ENCODE measurements around the gene CDC42EP1. TPM values are rescaled to one million over a fixed set of nuclear protein-coding genes. Genes with fewer than 3 reads are reported as not detected.

The CDC42EP1 gene
- total and polyA plus RNA-seq, 2 donors (not counting 1 experiment from before 2014, with no cell fraction given), result 0.22 TPM; not detected in 1

- Histone ChIP-seq H3K4me3 (ENCODE audit: control extremely low read depth in 1 of 5, extremely low read depth in 1 of 5, insufficient read depth in 1 of 5, low read depth in 2 of 5, low read length in 4 of 5) (no peak overlapping the region), H4K20me1 (ENCODE audit: control insufficient read depth, insufficient read depth, low read length, poor library complexity, severe bottlenecking) (no peaks in the 10 kb centered on the region), H3K4me2 (replicated peaks; ENCODE audit: low read depth, low read length, poor library complexity, severe bottlenecking) (peak overlapping the region; percentile 12), H3K4me1 (ENCODE audit: control insufficient read depth in 2 of 2, insufficient read depth in 2 of 2, low read length in 2 of 2) (peaks cover 16 to 22% of the 10 kb centered on the region in 2 donors), H3K9ac (ENCODE audit: low read length) (no peak overlapping the region), H3K9me3 (ENCODE audit: control extremely low read depth in 1 of 3, control insufficient read depth in 2 of 3, insufficient read depth in 1 of 3, low read length in 2 of 3) (no peaks in the 10 kb centered on the region), H2AFZ (ENCODE audit: insufficient read depth, low read depth, low read length, poor library complexity, severe bottlenecking) (no peak overlapping the region), H3K36me3 (replicated peaks in 1 of 2; ENCODE audit: control extremely low read depth in 1 of 2, control insufficient read depth in 1 of 2, extremely low read depth in 1 of 2, insufficient read depth in 2 of 2, low read length in 1 of 2) (no peaks in the 10 kb centered on the region), H3K27me3 (replicated peaks in 1 of 4; ENCODE audit: control extremely low read depth in 1 of 4, control insufficient read depth in 3 of 4, insufficient read depth in 4 of 4, low read length in 3 of 4) (peaks cover 0 to 13% (median 2%) of the 10 kb centered on the region in 4 experiments), H3K79me2 (ENCODE audit: control insufficient read depth, insufficient read depth, low read length) (no peaks in the 10 kb centered on the region), H3K27ac (ENCODE audit: low read length in 2 of 2) (no peak overlapping the region)
- ATAC-seq (ENCODE audit: low read depth) (no peak), DNase-seq (no peak)
- POLR2A ChIA-PET, result no interaction called here
- Mint-ChIP-seq H3K4me3 (no peak overlapping the region), H3K4me1 (peaks cover 6% of the 10 kb centered on the region), H3K27me3 (peaks cover 29% of the 10 kb centered on the region), H3K27ac (no peak overlapping the region), H3K9me3 (ENCODE audit: insufficient read depth) (no peaks in the 10 kb centered on the region)
- CTCF ChIA-PET, result interaction anchor here (0.8 kb wide), 1 partner anchor 14 kb away, joined by 3 read pairs; no protein-coding TSS in a partner anchor
- intact Hi-C loops (cut with micrococcal nuclease), result no loop called here
- WGBS (ENCODE audit: insufficient coverage), result 21% methylated on average over 5 of the region's 9 CpGs
- TF ChIP-seq EZH2 (IDR thresholded peaks at IDR 0.05; ENCODE audit: borderline replicate concordance, insufficient read depth, low read depth, low read length, poor library complexity, severe bottlenecking) (no peak), CTCF (IDR thresholded peaks at IDR 0.05) (no peak)
Measured at GRCh38 chr22:37581504-37581903, 21.2 kb downstream of the CDC42EP1 start.

- Mint-ChIP-seq H3K4me3 (no peak overlapping the region), H3K27me3 (peaks cover 32% of the 10 kb centered on the region), H3K27ac (no peak overlapping the region), H3K9me3 (ENCODE audit: insufficient read depth) (no peaks in the 10 kb centered on the region), H3K4me1 (peaks cover 6% of the 10 kb centered on the region)
- H3K4me3 ChIP-seq (ENCODE audit: control extremely low read depth in 1 of 5, extremely low read depth in 1 of 5, insufficient read depth in 1 of 5, low read depth in 2 of 5, low read length in 4 of 5), result no peak overlapping the region
- peaks cover 0 to 13% (median 2%) of the 10 kb centered on the region in 4 experiments for H3K27me3 ChIP-seq (replicated peaks in 1 of 4; ENCODE audit: control extremely low read depth in 1 of 4, control insufficient read depth in 3 of 4, insufficient read depth in 4 of 4, low read length in 3 of 4)
- intact Hi-C loops (cut with micrococcal nuclease), result no loop called here
- no peak for ATAC-seq (ENCODE audit: low read depth)
- ChIA-PET CTCF (interaction anchor here (0.6 to 0.8 kb wide), 2 partner anchors 10 to 281 kb away, joined by 3 read pairs; no protein-coding TSS in a partner anchor), POLR2A (no interaction called here)
- H3K9ac ChIP-seq (ENCODE audit: low read length), result no peak overlapping the region
- no peaks in the 10 kb centered on the region for H4K20me1 ChIP-seq (ENCODE audit: control insufficient read depth, insufficient read depth, low read length, poor library complexity, severe bottlenecking)
- H3K4me1 ChIP-seq (ENCODE audit: control insufficient read depth in 2 of 2, insufficient read depth in 2 of 2, low read length in 2 of 2), result peaks cover 16 to 22% of the 10 kb centered on the region in 2 donors
- 93% methylated on average over 4 of the region's 4 CpGs for WGBS (ENCODE audit: insufficient coverage)
- TF ChIP-seq CTCF (IDR thresholded peaks at IDR 0.05) (no peak), EZH2 (IDR thresholded peaks at IDR 0.05; ENCODE audit: borderline replicate concordance, insufficient read depth, low read depth, low read length, poor library complexity, severe bottlenecking) (no peak)
- H3K27ac ChIP-seq (ENCODE audit: low read length in 2 of 2), result no peak overlapping the region
- no peak overlapping the region for H3K4me2 ChIP-seq (replicated peaks; ENCODE audit: low read depth, low read length, poor library complexity, severe bottlenecking)
- no peaks in the 10 kb centered on the region for H3K9me3 ChIP-seq (ENCODE audit: control extremely low read depth in 1 of 3, control insufficient read depth in 2 of 3, insufficient read depth in 1 of 3, low read length in 2 of 3)
- H3K36me3 ChIP-seq (replicated peaks in 1 of 2; ENCODE audit: control extremely low read depth in 1 of 2, control insufficient read depth in 1 of 2, extremely low read depth in 1 of 2, insufficient read depth in 2 of 2, low read length in 1 of 2), result no peaks in the 10 kb centered on the region
- DNase-seq, result no peak
- no peak overlapping the region for H2AFZ ChIP-seq (ENCODE audit: insufficient read depth, low read depth, low read length, poor library complexity, severe bottlenecking)
- no peaks in the 10 kb centered on the region for H3K79me2 ChIP-seq (ENCODE audit: control insufficient read depth, insufficient read depth, low read length)
Measured at GRCh38 chr22:37582526-37582925, 22.2 kb downstream of the CDC42EP1 start.
